ENCODE measurements around the gene ATF6.
A peak's percentile ranks its signal among the peaks of the same experiment; 100 is the strongest.
"Not testable (repeated sequence)": the region's sequence is repeated elsewhere in the genome, so short reads cannot be mapped to it uniquely, and the experiment has no call there.

The ATF6 gene

DNA sequence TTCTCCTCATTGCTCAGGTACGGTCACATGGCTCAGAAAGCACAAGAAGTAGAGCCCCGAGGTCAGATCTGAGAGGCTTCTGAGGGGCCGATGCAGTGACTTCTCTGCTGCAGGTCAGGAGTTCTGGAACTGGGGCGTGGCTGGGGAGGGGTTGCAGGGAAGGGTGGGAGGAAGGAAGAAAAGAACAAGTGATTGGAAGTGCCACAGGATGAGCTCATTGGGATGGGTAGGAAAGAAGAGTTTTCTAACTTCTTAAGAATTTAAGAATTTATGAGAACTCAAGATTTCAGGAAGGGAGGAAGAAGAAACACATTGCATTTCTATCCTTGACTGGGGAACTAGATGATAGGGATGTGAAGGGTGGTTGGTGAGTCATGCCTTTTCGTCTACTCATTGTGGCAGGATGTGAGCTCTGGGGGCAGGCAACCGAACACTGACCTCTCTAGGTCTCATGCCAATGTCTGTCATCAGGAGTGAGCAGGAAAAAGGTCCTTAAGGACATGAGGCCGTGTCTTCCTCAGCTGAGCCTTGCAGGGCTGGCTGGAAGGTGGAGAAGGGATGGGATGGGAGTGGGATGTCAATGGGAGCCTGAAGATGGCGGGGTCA lies 44.3 kb upstream of the ATF6 start:
- in situ Hi-C loops (cut with HindIII; ENCODE audit: low pct_ligation_motif_present, low sequenced_read_pairs) = no loop called here
- Histone ChIP-seq H3K27me3 (replicated peaks) (no peaks in the 10 kb centered on the region), H3K36me3 (replicated peaks) (no peaks in the 10 kb centered on the region), H3K27ac (peak overlapping the region; percentile 38), H3K4me3 (ENCODE audit: low read depth, low read length) (no peak overlapping the region)
- TF ChIP-seq, protein P1, sequence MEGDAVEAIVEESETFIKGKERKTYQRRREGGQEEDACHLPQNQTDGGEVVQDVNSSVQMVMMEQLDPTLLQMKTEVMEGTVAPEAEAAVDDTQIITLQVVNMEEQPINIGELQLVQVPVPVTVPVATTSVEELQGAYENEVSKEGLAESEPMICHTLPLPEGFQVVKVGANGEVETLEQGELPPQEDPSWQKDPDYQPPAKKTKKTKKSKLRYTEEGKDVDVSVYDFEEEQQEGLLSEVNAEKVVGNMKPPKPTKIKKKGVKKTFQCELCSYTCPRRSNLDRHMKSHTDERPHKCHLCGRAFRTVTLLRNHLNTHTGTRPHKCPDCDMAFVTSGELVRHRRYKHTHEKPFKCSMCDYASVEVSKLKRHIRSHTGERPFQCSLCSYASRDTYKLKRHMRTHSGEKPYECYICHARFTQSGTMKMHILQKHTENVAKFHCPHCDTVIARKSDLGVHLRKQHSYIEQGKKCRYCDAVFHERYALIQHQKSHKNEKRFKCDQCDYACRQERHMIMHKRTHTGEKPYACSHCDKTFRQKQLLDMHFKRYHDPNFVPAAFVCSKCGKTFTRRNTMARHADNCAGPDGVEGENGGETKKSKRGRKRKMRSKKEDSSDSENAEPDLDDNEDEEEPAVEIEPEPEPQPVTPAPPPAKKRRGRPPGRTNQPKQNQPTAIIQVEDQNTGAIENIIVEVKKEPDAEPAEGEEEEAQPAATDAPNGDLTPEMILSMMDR (IDR thresholded peaks at IDR 0.05; ENCODE audit: low read depth, low read length, missing control alignments) = no peak
- DNase-seq = peak; percentile 86

DNA sequence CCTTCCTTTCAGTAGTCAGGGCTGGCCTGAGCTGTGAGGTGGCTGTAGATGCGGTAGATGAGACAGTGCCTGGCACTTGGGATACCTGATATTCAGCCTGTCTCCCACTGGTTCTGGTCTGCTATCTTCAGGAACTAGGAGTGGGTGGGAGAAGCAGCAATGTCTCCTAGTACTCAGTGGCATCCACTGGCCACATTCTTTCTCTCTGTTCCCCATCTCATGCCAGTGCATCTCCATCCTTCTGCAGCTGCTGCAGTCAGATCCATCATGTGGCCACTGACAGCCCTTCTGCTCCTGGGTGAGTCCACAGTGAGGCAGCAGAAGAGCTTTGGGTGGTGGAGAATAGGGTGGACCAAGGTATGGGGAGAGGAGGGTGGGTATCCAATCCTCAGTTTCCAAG lies 43.7 kb upstream of the ATF6 start:
- in situ Hi-C loops (cut with HindIII; ENCODE audit: low pct_ligation_motif_present, low sequenced_read_pairs) = no loop called here
- TF ChIP-seq, protein P1 (IDR thresholded peaks at IDR 0.05; ENCODE audit: low read depth, low read length, missing control alignments) = no peak
- no peaks in the 10 kb centered on the region for H3K27me3 ChIP-seq (replicated peaks)
- no peak for DNase-seq
- H3K27ac ChIP-seq = peak overlapping the region; percentile 38
- H3K36me3 ChIP-seq (replicated peaks) = no peaks in the 10 kb centered on the region
- no peak overlapping the region for H3K4me3 ChIP-seq (ENCODE audit: low read depth, low read length)

DNA sequence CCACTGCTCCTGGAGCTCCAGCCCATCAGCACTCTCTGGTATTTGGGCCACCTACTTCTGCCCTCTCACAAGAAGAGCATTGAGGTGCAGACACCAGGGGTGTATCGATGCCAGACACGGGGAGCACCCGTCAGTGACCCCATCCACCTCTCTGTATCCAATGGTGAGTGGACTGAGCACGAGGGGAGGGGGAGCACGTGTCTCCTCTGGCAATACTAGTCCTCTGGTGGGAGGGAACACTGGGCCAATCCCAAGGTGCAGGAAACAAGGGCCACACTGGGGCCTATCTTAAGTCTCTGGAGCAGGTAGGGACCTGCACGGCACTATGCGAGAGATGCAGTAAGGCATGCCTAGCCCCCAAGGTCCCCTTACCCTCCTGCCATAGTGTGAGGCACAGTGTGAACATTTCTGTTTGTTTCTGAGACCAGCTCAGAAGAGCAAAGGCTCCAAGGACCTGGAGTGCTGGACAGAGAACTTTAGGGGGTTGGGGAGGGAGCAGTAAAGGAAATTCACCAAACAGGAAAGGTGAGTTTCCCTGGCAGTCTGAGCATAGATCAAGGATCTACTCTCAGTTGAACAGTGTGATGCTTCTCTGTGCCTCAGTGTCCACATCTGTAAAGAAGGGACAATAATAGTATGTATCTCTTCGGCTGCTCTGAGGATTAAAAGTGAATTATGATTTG lies 42.5 kb upstream of the ATF6 start:
- TF ChIP-seq, protein P1 (IDR thresholded peaks at IDR 0.05; ENCODE audit: low read depth, low read length, missing control alignments) = no peak
- H3K36me3 ChIP-seq (replicated peaks) = no peaks in the 10 kb centered on the region
- H3K27ac ChIP-seq = no peak overlapping the region
- no peak overlapping the region for H3K4me3 ChIP-seq (ENCODE audit: low read depth, low read length)
- H3K27me3 ChIP-seq (replicated peaks) = no peaks in the 10 kb centered on the region
- in situ Hi-C loops (cut with HindIII; ENCODE audit: low pct_ligation_motif_present, low sequenced_read_pairs) = no loop called here
- DNase-seq = no peak

DNA sequence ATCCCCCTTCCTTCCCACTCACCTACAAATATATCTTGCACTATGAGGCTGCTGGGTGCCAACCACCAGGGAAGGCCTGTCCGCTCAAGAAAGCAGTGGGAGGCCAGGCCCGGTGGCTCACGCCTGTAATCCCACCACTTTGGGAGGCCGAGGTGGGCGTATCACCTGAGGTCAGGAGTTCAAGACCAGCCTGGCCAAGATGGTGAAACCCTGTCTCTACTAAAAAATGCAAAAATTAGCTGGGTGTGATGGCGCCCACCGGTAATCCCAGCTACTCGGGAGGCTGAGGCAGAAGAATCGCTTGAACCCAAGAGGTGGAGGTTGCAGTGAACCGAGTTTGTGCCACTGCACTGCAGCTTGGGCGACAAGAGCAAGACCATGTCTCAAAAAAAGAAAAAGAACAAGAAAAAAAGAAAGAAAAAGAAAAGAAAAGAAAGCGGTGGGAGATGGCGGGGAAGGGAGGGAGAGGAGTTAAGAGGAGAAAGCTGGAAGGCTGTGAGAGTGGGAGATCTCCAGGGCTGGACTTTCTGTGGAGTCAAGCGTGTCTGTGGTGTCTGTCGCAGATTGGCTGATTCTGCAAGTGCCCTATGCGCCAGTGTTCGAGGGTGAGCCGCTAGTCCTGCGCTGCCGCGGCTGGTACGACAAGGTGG lies 40.7 kb upstream of the ATF6 start:
- DNase-seq; in situ Hi-C loops (cut with HindIII; ENCODE audit: low pct_ligation_motif_present, low sequenced_read_pairs); H3K27me3 ChIP-seq (replicated peaks); H3K27ac ChIP-seq; H3K36me3 ChIP-seq (replicated peaks): not testable (repeated sequence)
- H3K4me3 ChIP-seq (ENCODE audit: low read depth, low read length) = peak overlapping the region; percentile 70

DNA sequence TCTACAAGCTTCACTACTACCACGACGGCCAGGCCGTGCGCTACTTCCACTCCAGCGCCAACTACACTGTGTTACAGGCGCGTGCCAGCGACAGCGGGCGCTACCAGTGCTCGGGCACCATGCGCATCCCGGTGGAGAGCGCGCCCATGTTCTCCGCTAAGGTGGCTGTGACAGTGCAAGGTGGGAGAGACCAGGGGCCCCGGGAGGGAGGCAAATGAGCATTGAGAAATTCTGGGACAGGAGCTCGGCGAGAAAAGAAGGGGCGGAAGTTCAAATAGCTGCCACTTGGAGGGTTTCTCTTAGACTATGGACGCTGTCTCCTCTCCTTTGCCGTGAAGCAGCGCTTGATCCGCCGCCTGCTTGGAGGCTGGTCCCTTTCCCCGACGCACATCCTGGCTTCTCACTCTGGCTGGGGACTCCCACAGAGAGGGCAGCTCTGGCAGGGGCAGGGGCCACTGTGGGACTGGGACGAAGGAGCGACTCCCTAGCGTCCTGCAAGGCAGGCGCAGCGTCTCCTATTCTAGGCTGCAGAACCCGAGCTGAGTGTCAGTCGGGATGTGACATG lies 40.1 kb upstream of the ATF6 start:
- Histone ChIP-seq H3K27me3 (replicated peaks) (no peaks in the 10 kb centered on the region), H3K4me3 (ENCODE audit: low read depth, low read length) (peak overlapping the region; percentile 70), H3K36me3 (replicated peaks) (no peaks in the 10 kb centered on the region), H3K27ac (peak overlapping the region; percentile 64)
- in situ Hi-C loops (cut with HindIII; ENCODE audit: low pct_ligation_motif_present, low sequenced_read_pairs) = no loop called here
- peak; percentile 34 for DNase-seq
- TF ChIP-seq, protein P1 (IDR thresholded peaks at IDR 0.05; ENCODE audit: low read depth, low read length, missing control alignments) = peak; percentile 53
